Psoas muscle (tissue), 8 donors: ENCODE data around the gene PSMA1. TPM values are rescaled to one million over a fixed set of nuclear protein-coding genes. Genes with fewer than 3 reads are reported as not detected.
"Not testable (repeated sequence)": the region's sequence is repeated elsewhere in the genome, so short reads cannot be mapped to it uniquely, and the experiment has no call there.

Source experiments
- ATAC-seq, 4 donors: fragments of 200-7000 bp; cut with Tn5 transposase; one replicate each; pipeline ENCODE4 v1.9.1; 2020; ENCODE audit warnings: moderate library complexity in 3 of 4, mild to moderate bottlenecking in 2 of 4
- DNase-seq, 2 donors: peaks; one replicate each; pipeline ENCODE4 v3.0.0-alpha.2; 2020
- H3K27ac ChIP-seq: fragments of 200-600 bp; one replicate; pipeline ENCODE4 v1.8.0; 2022
- H3K27me3 ChIP-seq, 3 donors: fragments of 200-600 bp in 1 of 3; one replicate each; pipeline versions ENCODE4 v1.6.1 to v1.8.0; 2013 to 2022; ENCODE audit warnings: low read length in 2 of 3, mild to moderate bottlenecking in 2 of 3, moderate library complexity in 1 of 3; ENCODE audit not compliant: insufficient read depth in 3 of 3
- H3K36me3 ChIP-seq, 2 donors: fragments of 200-600 bp in 1 of 2; one replicate each; pipeline versions ENCODE4 v1.6.1 to v1.8.0; 2013 to 2022; ENCODE audit warnings: low read depth in 1 of 2, mild to moderate bottlenecking in 1 of 2, moderate library complexity in 1 of 2; ENCODE audit not compliant: insufficient read depth in 1 of 2
- H3K4me1 ChIP-seq: fragments of 200-600 bp; one replicate; pipeline ENCODE4 v1.8.0; 2022
- H3K4me3 ChIP-seq: fragments of 200-600 bp; one replicate; pipeline ENCODE4 v1.8.0; 2022; ENCODE audit warnings: mild to moderate bottlenecking
- H3K9me3 ChIP-seq: fragments of 200-600 bp; one replicate; pipeline ENCODE4 v1.8.0; 2022
- WGBS, 3 donors: extraction: QIAGEN DNeasy Blood & Tissue Kit; methylation state at CpG; one replicate each; pipeline versions ENCODE4 v1.1.6 to v1.1.7; 2013; 5-methylcytosine and 5-hydroxymethylcytosine counted together
- intact Hi-C, 2 donors: fragments of 100-400 bp; cut with DNase I; formaldehyde crosslinking; loops; one replicate each; pipeline versions ENCODE4 v1.11.0 to v1.14.2; 2022
- long read RNA-seq, 2 donors: library from polyadenylated mRNA; unstranded; transcript quantifications; one replicate each; pipeline ENCODE4 v2.0.0, GENCODE V29; 2021
- polyA plus RNA-seq, 3 donors: library from polyadenylated mRNA; stranded (reverse); fragments of 200-250 nt; gene quantifications; one replicate each; pipeline ENCODE4 v1.2.3, GENCODE V29; 2013
- total RNA-seq, 4 donors: library from RNA; stranded (reverse); fragmentation: NEBNext Ultra II Directional in 2 of 4; extraction: Animal tissue kit (Norgen Biotek cat#: 25700) in 2 of 4; gene quantifications; one replicate each; pipeline versions ENCODE4 v1.2.1 to v1.2.4, GENCODE V29; 2021 to 2023
- TF ChIP-seq, protein P1 (sequence below): fragments of 200-600 bp; IDR thresholded peaks from one replicate; pipeline ENCODE4 v1.8.0; 2022; ENCODE audit warnings: antibody characterized with exemption
- donor health status: healthy with polysubstance abuse.
- donor health status: DM: no; HTN: no; CAD: no; lungs with moderate emphysema.
- donor health status: Bipolar disorder and iron deficiency.
- donor health status: healthy.
- donor health status: DM: yes; HTN: yes; CAD: no.
- donor health status: DM: no; HTN: no; CAD: no.
- donor health status: DM: no; HTN: no; CAD: no.
- donor health status: DM: yes; HTN: yes; CAD: no.

The PSMA1 gene
- total RNA-seq = 100 to 1,000 TPM; 113 to 229 (median 183) TPM
- 100 to 1,000 TPM; 182 to 357 (median 235) TPM for polyA plus RNA-seq
- long read RNA-seq, donor 1, transcript PSMA1-201 (10 exons, 1,505 nt) = major isoform, 99 of 130 reads
- long read RNA-seq, donor 1, transcript PSMA1-209 (10 exons, 1,527 nt) = minor isoform, 5 of 130 reads
- long read RNA-seq, donor 1, partial matches to known transcripts = 3 of 130 reads
- long read RNA-seq, donor 1, other reads (novel, unspliced or antisense) = 23 of 130 reads
- long read RNA-seq, donor 2, transcript PSMA1-209 (10 exons, 1,527 nt) = minor isoform, 8 of 263 reads
- long read RNA-seq, donor 2, transcript PSMA1-201 (10 exons, 1,505 nt) = major isoform, 212 of 263 reads
- long read RNA-seq, donor 2, partial matches to known transcripts = 11 of 263 reads
- long read RNA-seq, donor 2, other reads (novel, unspliced or antisense) = 31 of 263 reads

DNA sequence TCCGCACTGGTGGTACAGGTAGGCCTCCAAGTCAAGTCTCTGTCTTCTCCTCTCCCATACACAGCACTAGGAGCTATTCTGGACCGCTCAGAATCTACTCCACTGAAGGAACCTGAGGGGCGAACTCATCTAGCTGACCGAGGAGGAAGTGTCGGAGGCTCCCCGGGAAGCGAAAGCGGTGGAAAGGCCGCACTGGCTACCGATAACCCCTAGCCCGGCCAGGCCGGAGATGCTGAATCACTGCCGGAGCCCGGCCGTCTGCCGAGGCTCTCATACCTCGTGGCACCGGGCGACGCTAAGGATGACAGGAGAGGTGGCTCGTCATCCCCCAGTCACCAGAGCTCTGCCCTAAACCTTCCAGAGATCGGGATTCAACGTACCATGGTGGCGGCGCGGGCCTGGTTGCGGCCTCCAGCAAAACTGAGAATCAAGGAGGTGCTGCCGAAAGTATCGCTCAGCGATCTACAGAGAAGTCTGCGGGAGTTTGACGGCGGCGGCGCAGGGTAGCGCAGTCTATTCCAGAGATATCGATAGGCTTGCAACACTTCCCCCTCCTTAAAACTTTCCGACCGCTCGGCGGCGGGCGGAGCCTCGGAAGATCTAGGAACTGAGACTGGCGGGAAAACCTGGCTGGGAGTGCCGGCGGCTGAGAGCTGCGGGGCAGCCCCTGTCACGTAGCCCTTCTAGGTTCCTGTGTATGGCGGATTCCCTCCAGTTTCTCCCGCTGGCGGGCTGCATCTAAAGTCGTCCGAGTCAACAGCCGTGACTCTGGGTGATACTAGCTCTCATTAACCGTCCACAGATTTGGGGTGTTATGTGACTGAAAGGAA, at the start of gene PSMA1:
Gene PSMA1, minus strand, starts transcription at position 470 of the 830 bp plus-strand sequence. Its CDS starts 87 bp downstream, at position 383.
- peak; percentile 96 to 98 (median 98) for ATAC-seq
- 0% methylated on average over 56 of the region's 56 CpGs for WGBS, 3 donors
- peaks cover 12% of the 10 kb centered on the region for H3K4me1 ChIP-seq
- no peaks in the 10 kb centered on the region for H3K9me3 ChIP-seq
- peaks cover 0 to 37% of the 10 kb centered on the region in 2 donors for H3K36me3 ChIP-seq
- H3K4me3 ChIP-seq = peak within 1 kb of the TSS; percentile 96
- H3K27ac ChIP-seq = peak within 1 kb of the TSS; percentile 94
- TF ChIP-seq, protein P1, sequence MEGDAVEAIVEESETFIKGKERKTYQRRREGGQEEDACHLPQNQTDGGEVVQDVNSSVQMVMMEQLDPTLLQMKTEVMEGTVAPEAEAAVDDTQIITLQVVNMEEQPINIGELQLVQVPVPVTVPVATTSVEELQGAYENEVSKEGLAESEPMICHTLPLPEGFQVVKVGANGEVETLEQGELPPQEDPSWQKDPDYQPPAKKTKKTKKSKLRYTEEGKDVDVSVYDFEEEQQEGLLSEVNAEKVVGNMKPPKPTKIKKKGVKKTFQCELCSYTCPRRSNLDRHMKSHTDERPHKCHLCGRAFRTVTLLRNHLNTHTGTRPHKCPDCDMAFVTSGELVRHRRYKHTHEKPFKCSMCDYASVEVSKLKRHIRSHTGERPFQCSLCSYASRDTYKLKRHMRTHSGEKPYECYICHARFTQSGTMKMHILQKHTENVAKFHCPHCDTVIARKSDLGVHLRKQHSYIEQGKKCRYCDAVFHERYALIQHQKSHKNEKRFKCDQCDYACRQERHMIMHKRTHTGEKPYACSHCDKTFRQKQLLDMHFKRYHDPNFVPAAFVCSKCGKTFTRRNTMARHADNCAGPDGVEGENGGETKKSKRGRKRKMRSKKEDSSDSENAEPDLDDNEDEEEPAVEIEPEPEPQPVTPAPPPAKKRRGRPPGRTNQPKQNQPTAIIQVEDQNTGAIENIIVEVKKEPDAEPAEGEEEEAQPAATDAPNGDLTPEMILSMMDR = peak; percentile 58
- intact Hi-C loops = loop anchor here (5.0 to 10.0 kb wide), 2 partner anchors 125 to 372 kb away; partner anchors contain the start of genes CYP2R1 (in 2 of the 2) and PDE3B (in 1 of the 2)
- no peaks in the 10 kb centered on the region for H3K27me3 ChIP-seq
- peak; percentile 94 to 97 for DNase-seq

DNA sequence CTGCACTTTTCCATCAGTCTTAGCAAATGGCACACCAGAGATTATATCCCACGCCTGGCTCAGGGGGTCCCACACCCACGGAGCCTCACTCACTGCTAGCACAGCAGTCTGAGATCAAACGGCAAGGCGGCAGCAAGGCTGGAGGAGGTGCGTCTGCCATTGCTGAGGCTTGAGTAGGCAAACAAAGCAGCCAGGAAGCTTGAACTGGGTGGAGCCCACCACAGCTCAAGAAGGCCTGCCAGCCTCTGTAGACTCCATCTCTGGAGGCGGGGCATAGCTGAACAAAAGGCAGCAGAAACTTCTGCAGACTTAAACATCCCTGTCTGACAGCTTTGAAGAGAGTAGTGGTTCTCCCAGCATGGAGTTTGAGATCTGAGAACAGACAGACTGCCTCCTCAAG, 49.3 kb upstream of the PSMA1 start:
- 82 to 86% (median 83%) methylated on average over 6 of the region's 6 CpGs for WGBS, 3 donors
- H3K36me3 ChIP-seq, intact Hi-C loops, ATAC-seq, H3K27me3 ChIP-seq, H3K9me3 ChIP-seq, H3K27ac ChIP-seq, H3K4me1 ChIP-seq, H3K4me3 ChIP-seq, DNase-seq: not testable (repeated sequence)

DNA sequence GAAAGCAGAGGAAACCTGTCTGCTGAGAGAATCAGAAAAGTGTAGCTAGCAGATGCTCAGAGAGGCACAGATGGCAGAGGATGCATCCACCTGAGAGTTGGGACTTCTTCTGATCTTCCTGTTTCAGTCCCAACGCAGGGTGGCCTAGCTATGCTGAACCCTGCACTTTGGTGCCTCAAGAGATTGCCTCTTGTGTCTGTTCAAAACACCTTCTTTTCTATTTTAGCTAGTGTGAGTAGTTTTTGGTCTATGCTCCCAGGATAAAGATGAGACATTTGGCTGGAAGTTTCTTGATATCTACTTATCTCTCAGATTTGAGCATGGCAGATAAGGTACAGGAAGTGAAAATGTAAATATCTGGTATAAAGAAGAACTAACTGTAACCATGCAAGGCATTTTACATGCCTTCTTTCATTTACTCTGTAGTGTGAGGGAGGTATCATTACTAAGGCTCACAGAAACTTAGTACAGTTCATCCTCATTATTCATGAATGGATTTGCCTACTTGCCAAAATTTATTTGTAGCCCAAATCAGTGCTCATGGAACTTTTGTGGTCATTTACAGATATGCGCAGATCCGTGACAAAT, 47.0 kb upstream of the PSMA1 start:
- Histone ChIP-seq H3K27me3 (no peaks in the 10 kb centered on the region), H3K36me3 (no peaks in the 10 kb centered on the region), H3K9me3 (no peaks in the 10 kb centered on the region), H3K4me1 (no peaks in the 10 kb centered on the region), H3K4me3 (no peak overlapping the region), H3K27ac (no peak overlapping the region)
- DNase-seq = no peak
- 85 to 90% (median 87%) methylated on average over 3 of the region's 3 CpGs for WGBS, 3 donors
- TF ChIP-seq, protein P1 = no peak
- no peak for ATAC-seq
- intact Hi-C loops = no loop called here

DNA sequence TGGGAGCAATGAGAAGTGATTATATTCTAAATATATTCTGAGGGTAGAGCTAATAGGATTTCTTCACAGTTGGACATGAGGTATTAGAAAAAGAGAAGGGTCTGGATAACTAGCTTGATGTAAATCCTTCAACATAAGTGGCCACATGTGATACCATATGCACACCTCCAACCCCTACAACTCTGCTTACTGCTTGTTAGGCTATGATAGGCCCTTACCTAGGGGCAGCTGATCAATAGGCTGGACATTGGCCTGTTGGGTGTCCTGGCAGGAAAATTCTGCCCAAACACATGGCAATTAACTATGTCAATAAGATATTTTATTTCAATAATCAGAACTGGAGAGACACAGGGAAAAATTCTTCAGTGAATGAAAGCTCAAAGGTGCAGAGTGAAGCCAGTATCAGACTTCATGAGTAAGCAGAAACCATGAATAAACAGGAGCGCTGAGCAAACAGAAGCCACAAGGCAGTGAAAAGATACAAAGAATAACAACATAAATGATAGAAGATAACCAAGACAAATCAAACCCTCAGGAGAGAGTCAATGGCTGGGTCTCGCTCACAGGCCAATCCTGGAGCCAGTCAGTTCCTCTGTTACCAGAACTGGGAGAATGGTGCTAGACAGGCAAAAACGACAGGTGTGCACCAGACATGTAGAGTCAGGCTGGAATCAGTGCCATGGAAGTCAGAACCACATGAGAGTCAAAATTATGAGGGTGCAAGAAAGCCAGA, 46.3 kb upstream of the PSMA1 start:
- DNase-seq (no peak), ATAC-seq (no peak)
- Histone ChIP-seq H3K36me3 (no peaks in the 10 kb centered on the region), H3K9me3 (no peaks in the 10 kb centered on the region), H3K27me3 (no peaks in the 10 kb centered on the region), H3K4me1 (no peaks in the 10 kb centered on the region), H3K4me3 (no peak overlapping the region), H3K27ac (no peak overlapping the region)
- intact Hi-C loops = no loop called here
- 89% methylated on average over 3 of the region's 3 CpGs for WGBS, 3 donors
- TF ChIP-seq, protein P1 = no peak
